ENCODE data around the gene FLNB. TPM values are rescaled to one million over a fixed set of nuclear protein-coding genes. Genes with fewer than 3 reads are reported as not detected.
"Not testable (repeated sequence)": the region's sequence is repeated elsewhere in the genome, so short reads cannot be mapped to it uniquely, and the experiment has no call there.

Gene FLNB
- total and polyA plus RNA-seq, 4 experiments from 2014 or later = 3.9 to 28.5 (median 18.5) TPM

DNA sequence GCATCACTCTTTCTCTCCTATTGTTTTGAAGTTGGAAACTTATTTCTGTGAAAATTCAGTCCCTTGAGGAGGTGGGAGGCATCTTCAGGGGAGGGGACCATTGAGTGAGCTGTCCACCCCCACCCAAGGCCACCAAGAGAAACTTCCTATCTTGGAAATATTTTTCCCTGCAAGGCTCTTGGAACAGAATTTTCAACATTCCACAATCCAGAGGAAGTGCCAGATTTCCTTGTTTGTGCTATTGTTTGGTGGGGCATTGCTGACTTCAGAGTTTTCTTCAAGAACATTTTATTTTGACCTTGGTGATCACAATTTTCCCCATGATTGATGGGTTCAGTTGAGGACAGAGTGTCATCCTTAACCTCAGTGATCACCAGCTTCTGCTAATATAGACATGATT lies 190.6 kb downstream of the FLNB start:
- Histone ChIP-seq H3K4me1 (ENCODE audit: insufficient read depth, low read length) (no peaks in the 10 kb centered on the region), H3K36me3 (ENCODE audit: insufficient read depth, low read length) (no peaks in the 10 kb centered on the region), H3K9me3 (ENCODE audit: control insufficient read depth in 1 of 2, low read length in 2 of 2) (no peaks in the 10 kb centered on the region), H3K27ac (ENCODE audit: low read depth, low read length) (no peak overlapping the region), H3K4me3 (ENCODE audit: low read length in 2 of 2) (no peak overlapping the region), H3K27me3 (ENCODE audit: insufficient read depth, low read length) (peaks cover 5% of the 10 kb centered on the region)
- POLR2A ChIA-PET (ENCODE audit: partially characterized antibody) = no interaction called here
- H3K9me3 Mint-ChIP-seq = peaks cover 0 to 16% (median 8%) of the 10 kb centered on the region in 8 donors
- peaks cover 0 to 1% (median 0%) of the 10 kb centered on the region in 4 donors for H3K4me1 Mint-ChIP-seq
- CTCF ChIA-PET (ENCODE audit: partially characterized antibody) = no interaction called here
- H3K27me3 Mint-ChIP-seq = peaks cover 12 to 18% of the 10 kb centered on the region in 2 donors
- intact Hi-C loops (cut with micrococcal nuclease) = no loop called here
- peaks cover 0 to 3% of the 10 kb centered on the region in 2 donors for H3K36me3 Mint-ChIP-seq
- no peak overlapping the region for H3K27ac Mint-ChIP-seq
- no peak overlapping the region for H3K4me3 Mint-ChIP-seq
- no peak for DNase-seq

GRCh38 chr3:58200121-58200709 lies 192.0 kb downstream of the FLNB start:
- Histone ChIP-seq H3K27ac (ENCODE audit: low read depth, low read length) (no peak overlapping the region), H3K27me3 (ENCODE audit: insufficient read depth, low read length) (peaks cover 5% of the 10 kb centered on the region), H3K4me3 (ENCODE audit: low read length in 2 of 2) (no peak overlapping the region), H3K9me3 (ENCODE audit: control insufficient read depth in 1 of 2, low read length in 2 of 2) (no peaks in the 10 kb centered on the region), H3K36me3 (ENCODE audit: insufficient read depth, low read length) (no peaks in the 10 kb centered on the region), H3K4me1 (ENCODE audit: insufficient read depth, low read length) (no peaks in the 10 kb centered on the region)
- H3K36me3 Mint-ChIP-seq = peaks cover 0 to 3% of the 10 kb centered on the region in 2 donors
- H3K27me3 Mint-ChIP-seq = peaks cover 14 to 24% of the 10 kb centered on the region in 2 donors
- CTCF ChIA-PET (ENCODE audit: partially characterized antibody) = interaction anchor here (0.8 to 1.8 kb wide), 4 partner anchors 10 to 18 kb away, joined by 3 to 5 read pairs (median 4); no protein-coding TSS in a partner anchor
- intact Hi-C loops (cut with micrococcal nuclease) = no loop called here
- no peak overlapping the region for H3K4me3 Mint-ChIP-seq
- POLR2A ChIA-PET (ENCODE audit: partially characterized antibody) = no interaction called here
- H3K9me3 Mint-ChIP-seq = peaks cover 0 to 16% (median 8%) of the 10 kb centered on the region in 8 donors
- peaks cover 0 to 1% (median 0%) of the 10 kb centered on the region in 4 donors for H3K4me1 Mint-ChIP-seq
- DNase-seq = no peak
- H3K27ac Mint-ChIP-seq = no peak overlapping the region

- H3K9me3 ChIP-seq (ENCODE audit: control insufficient read depth in 1 of 2, low read length in 2 of 2) = no peaks in the 10 kb centered on the region
- H3K36me3 Mint-ChIP-seq = peaks cover 0 to 3% of the 10 kb centered on the region in 2 donors
- H3K4me3 Mint-ChIP-seq = no peak overlapping the region
- DNase-seq = no peak
- POLR2A ChIA-PET (ENCODE audit: partially characterized antibody) = no interaction called here
- intact Hi-C loops (cut with micrococcal nuclease) = no loop called here
- no peaks in the 10 kb centered on the region for H3K4me1 ChIP-seq (ENCODE audit: insufficient read depth, low read length)
- H3K27me3 Mint-ChIP-seq = peaks cover 12 to 25% of the 10 kb centered on the region in 2 donors
- no peaks in the 10 kb centered on the region for H3K36me3 ChIP-seq (ENCODE audit: insufficient read depth, low read length)
- peaks cover 0 to 16% (median 8%) of the 10 kb centered on the region in 8 donors for H3K9me3 Mint-ChIP-seq
- H3K27me3 ChIP-seq (ENCODE audit: insufficient read depth, low read length) = peaks cover 5% of the 10 kb centered on the region
- H3K27ac ChIP-seq (ENCODE audit: low read depth, low read length) = no peak overlapping the region
- no peak overlapping the region for H3K4me3 ChIP-seq (ENCODE audit: low read length in 2 of 2)
- no peak overlapping the region for H3K27ac Mint-ChIP-seq
- H3K4me1 Mint-ChIP-seq = peaks cover 0 to 1% (median 0%) of the 10 kb centered on the region in 4 donors
- CTCF ChIA-PET (ENCODE audit: partially characterized antibody) = interaction anchor here (0.9 to 1.8 kb wide), 3 partner anchors 10 to 17 kb away, joined by 3 to 5 read pairs (median 4); no protein-coding TSS in a partner anchor
Measured at GRCh38 chr3:58200846-58201355, 192.7 kb downstream of the FLNB start.

DNA sequence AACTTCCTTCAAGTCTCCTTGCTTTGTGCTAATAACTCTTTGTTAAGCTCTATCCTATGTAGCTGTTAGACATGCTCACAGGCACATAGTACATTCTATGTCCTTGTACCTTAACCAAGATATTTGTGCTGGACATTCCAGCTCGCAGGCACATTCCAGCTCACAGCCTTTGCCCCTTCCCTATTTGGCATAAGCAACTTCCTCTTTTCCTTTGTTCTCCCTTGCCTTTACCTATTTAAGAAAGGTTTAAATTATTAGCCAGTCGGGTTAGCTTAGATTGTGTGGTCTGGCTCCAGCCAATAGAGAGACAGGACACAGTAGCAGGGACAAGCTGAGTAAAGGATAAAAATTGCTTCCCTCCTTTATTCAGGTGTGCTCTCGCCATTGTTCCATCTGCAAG lies 193.2 kb downstream of the FLNB start:
- H3K27ac Mint-ChIP-seq; H3K4me1 Mint-ChIP-seq; H3K27me3 ChIP-seq (ENCODE audit: insufficient read depth, low read length); H3K4me1 ChIP-seq (ENCODE audit: insufficient read depth, low read length); H3K36me3 ChIP-seq (ENCODE audit: insufficient read depth, low read length); H3K9me3 ChIP-seq (ENCODE audit: control insufficient read depth in 1 of 2, low read length in 2 of 2); H3K4me3 Mint-ChIP-seq; H3K36me3 Mint-ChIP-seq; H3K4me3 ChIP-seq (ENCODE audit: low read length in 2 of 2); DNase-seq; intact Hi-C loops (cut with micrococcal nuclease); POLR2A ChIA-PET (ENCODE audit: partially characterized antibody); H3K27ac ChIP-seq (ENCODE audit: low read depth, low read length): not testable (repeated sequence)
- H3K9me3 Mint-ChIP-seq = peaks cover 0 to 16% (median 8%) of the 10 kb centered on the region in 8 donors
- peaks cover 12 to 28% of the 10 kb centered on the region in 2 donors for H3K27me3 Mint-ChIP-seq
- CTCF ChIA-PET (ENCODE audit: partially characterized antibody) = interaction anchor here (1.6 kb wide), 1 partner anchor 11 kb away, joined by 4 read pairs; no protein-coding TSS in a partner anchor

DNA sequence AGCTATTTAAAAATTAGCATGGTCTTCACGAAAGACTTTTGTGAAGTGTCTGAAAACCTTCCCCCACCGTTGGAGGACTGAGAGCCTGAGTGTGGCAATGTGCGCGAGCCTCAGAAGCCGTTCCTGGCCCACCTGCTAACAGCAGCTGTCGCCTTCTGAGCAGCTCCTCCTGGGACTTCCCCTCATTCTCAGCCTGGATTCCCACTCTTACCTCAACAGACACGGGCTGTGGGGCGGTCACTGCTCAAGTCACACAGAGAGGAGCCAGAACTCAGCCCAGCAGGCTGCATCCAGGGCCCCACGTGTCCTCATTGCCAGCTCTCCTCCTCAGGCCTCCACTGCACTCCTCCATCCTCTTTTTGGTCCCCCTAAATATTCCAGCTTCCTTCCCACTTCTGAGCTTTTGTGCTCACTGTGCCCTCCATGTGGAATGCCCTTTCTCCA lies 194.7 kb downstream of the FLNB start:
- Mint-ChIP-seq H3K36me3 (peaks cover 0 to 3% of the 10 kb centered on the region in 2 donors), H3K27me3 (peaks cover 12 to 31% of the 10 kb centered on the region in 2 donors), H3K4me3 (no peak overlapping the region), H3K9me3 (peaks cover 0 to 16% (median 8%) of the 10 kb centered on the region in 8 donors), H3K4me1 (peaks cover 0 to 1% (median 0%) of the 10 kb centered on the region in 4 donors), H3K27ac (no peak overlapping the region)
- Histone ChIP-seq H3K4me3 (ENCODE audit: low read length in 2 of 2) (no peak overlapping the region), H3K36me3 (ENCODE audit: insufficient read depth, low read length) (no peaks in the 10 kb centered on the region), H3K27me3 (ENCODE audit: insufficient read depth, low read length) (peaks cover 5% of the 10 kb centered on the region), H3K9me3 (ENCODE audit: control insufficient read depth in 1 of 2, low read length in 2 of 2) (no peaks in the 10 kb centered on the region), H3K4me1 (ENCODE audit: insufficient read depth, low read length) (no peaks in the 10 kb centered on the region), H3K27ac (ENCODE audit: low read depth, low read length) (no peak overlapping the region)
- intact Hi-C loops (cut with micrococcal nuclease) = no loop called here
- POLR2A ChIA-PET (ENCODE audit: partially characterized antibody) = no interaction called here
- no peak for DNase-seq
- CTCF ChIA-PET (ENCODE audit: partially characterized antibody) = interaction anchor here (0.6 to 1.7 kb wide), 5 partner anchors 11 to 196 kb away, joined by 3 to 4 read pairs (median 3); no protein-coding TSS in a partner anchor

DNA sequence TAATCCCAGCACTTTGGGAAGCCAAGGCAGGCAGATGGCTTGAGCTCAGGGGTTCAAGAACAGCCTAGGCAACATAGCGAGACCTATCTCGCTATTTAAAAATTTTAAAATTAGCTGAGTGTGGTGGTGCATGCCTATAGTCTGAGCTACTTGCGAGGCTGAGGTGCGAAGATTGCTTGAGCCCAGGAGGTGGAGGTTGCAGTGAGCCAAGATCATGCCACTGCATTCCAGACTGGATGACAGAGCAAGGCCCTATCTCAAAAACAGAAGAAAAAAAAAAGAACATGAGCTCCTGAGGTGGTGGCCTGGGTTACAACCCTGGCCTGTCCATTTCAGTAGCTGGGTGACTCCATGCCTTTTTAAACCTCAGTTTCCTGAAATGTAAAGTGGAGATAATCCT lies 195.3 kb downstream of the FLNB start:
- H3K27ac ChIP-seq (ENCODE audit: low read depth, low read length) = no peak overlapping the region
- Mint-ChIP-seq H3K9me3 (peaks cover 0 to 16% (median 8%) of the 10 kb centered on the region in 8 donors), H3K36me3 (peaks cover 0 to 3% of the 10 kb centered on the region in 2 donors), H3K4me3 (no peak overlapping the region), H3K4me1 (peaks cover 0 to 1% (median 0%) of the 10 kb centered on the region in 4 donors), H3K27me3 (peaks cover 12 to 32% of the 10 kb centered on the region in 2 donors), H3K27ac (no peak overlapping the region)
- DNase-seq = no peak
- no peak overlapping the region for H3K4me3 ChIP-seq (ENCODE audit: low read length in 2 of 2)
- CTCF ChIA-PET (ENCODE audit: partially characterized antibody) = interaction anchor here (0.9 to 1.7 kb wide), 3 partner anchors 15 to 102 kb away, joined by 3 to 4 read pairs (median 3); partner anchors contain the start of genes HTD2 and RPP14
- H3K36me3 ChIP-seq (ENCODE audit: insufficient read depth, low read length) = no peaks in the 10 kb centered on the region
- no peaks in the 10 kb centered on the region for H3K9me3 ChIP-seq (ENCODE audit: control insufficient read depth in 1 of 2, low read length in 2 of 2)
- H3K27me3 ChIP-seq (ENCODE audit: insufficient read depth, low read length) = peaks cover 5% of the 10 kb centered on the region
- no peaks in the 10 kb centered on the region for H3K4me1 ChIP-seq (ENCODE audit: insufficient read depth, low read length)
- POLR2A ChIA-PET (ENCODE audit: partially characterized antibody) = no interaction called here
- intact Hi-C loops (cut with micrococcal nuclease) = no loop called here

- peaks cover 5% of the 10 kb centered on the region for H3K27me3 ChIP-seq (ENCODE audit: insufficient read depth, low read length)
- Mint-ChIP-seq H3K36me3 (peaks cover 0 to 3% of the 10 kb centered on the region in 2 donors), H3K9me3 (peaks cover 0 to 16% (median 8%) of the 10 kb centered on the region in 8 donors), H3K4me1 (peaks cover 0 to 1% (median 0%) of the 10 kb centered on the region in 4 donors), H3K4me3 (no peak overlapping the region), H3K27ac (no peak overlapping the region), H3K27me3 (peaks cover 10 to 35% of the 10 kb centered on the region in 2 donors)
- intact Hi-C loops (cut with micrococcal nuclease) = no loop called here
- H3K9me3 ChIP-seq (ENCODE audit: control insufficient read depth in 1 of 2, low read length in 2 of 2) = no peaks in the 10 kb centered on the region
- ChIA-PET POLR2A (ENCODE audit: partially characterized antibody) (no interaction called here), CTCF (ENCODE audit: partially characterized antibody) (interaction anchor here (1.6 to 1.9 kb wide), 2 partner anchors 12 to 17 kb away, joined by 5 to 7 read pairs; no protein-coding TSS in a partner anchor)
- H3K27ac ChIP-seq (ENCODE audit: low read depth, low read length) = no peak overlapping the region
- H3K4me3 ChIP-seq (ENCODE audit: low read length in 2 of 2) = no peak overlapping the region
- DNase-seq = no peak
- H3K36me3 ChIP-seq (ENCODE audit: insufficient read depth, low read length) = no peaks in the 10 kb centered on the region
- H3K4me1 ChIP-seq (ENCODE audit: insufficient read depth, low read length) = no peaks in the 10 kb centered on the region
Measured at GRCh38 chr3:58204720-58205119, 196.5 kb downstream of the FLNB start.
